Stimulated activated CD4-positive, alpha-beta T cell treated with anti-CD3 and anti-CD28 coated beads, Interleukin-2, amount 100 ng/mL, for 4 hours (primary cell): Measurements from ENCODE around the gene ANKRD1.
"Not testable (repeated sequence)": the region's sequence is repeated elsewhere in the genome, so short reads cannot be mapped to it uniquely, and the experiment has no call there.

Source experiments
- DNase-seq: peaks from one replicate; pipeline ENCODE4 v3.0.0-alpha.2; 2020; ENCODE audit warnings: low read depth

The ANKRD1 gene

GRCh38 chr10:90920986-90921666, at the start of gene ANKRD1:
TSS of gene ANKRD1 (minus strand) at chr10:90921087. CDS start at chr10:90921027, 60 bp downstream.
- DNase-seq, result no peak

- DNase-seq, result no peak
These were observed 49.2 kb upstream of the ANKRD1 start for GRCh38 chr10:90969947-90970673.

GRCh38 chr10:90969121-90969534, 48.2 kb upstream of the ANKRD1 start:
- no peak for DNase-seq

GRCh38 chr10:90968328-90969081, 47.6 kb upstream of the ANKRD1 start:
- no peak for DNase-seq

GRCh38 chr10:90967865-90968264, 47.0 kb upstream of the ANKRD1 start:
- no peak for DNase-seq

- DNase-seq, result no peak
These were observed 45.3 kb upstream of the ANKRD1 start for GRCh38 chr10:90966146-90966545.

GRCh38 chr10:90965720-90966119, 44.8 kb upstream of the ANKRD1 start:
- no peak for DNase-seq

GRCh38 chr10:90964781-90965465, 44.0 kb upstream of the ANKRD1 start:
- DNase-seq, result no peak

- DNase-seq, result no peak
These were observed 42.4 kb upstream of the ANKRD1 start for GRCh38 chr10:90963331-90963730.

GRCh38 chr10:90960355-90960814, 39.5 kb upstream of the ANKRD1 start:
- no peak for DNase-seq

GRCh38 chr10:90959826-90960225, 38.9 kb upstream of the ANKRD1 start:
- no peak for DNase-seq

GRCh38 chr10:90958781-90959180, 37.9 kb upstream of the ANKRD1 start:
- DNase-seq, result no peak

- DNase-seq, result no peak
These were observed 26.4 kb upstream of the ANKRD1 start for GRCh38 chr10:90947030-90947960.

GRCh38 chr10:90945491-90946070, 24.7 kb upstream of the ANKRD1 start:
- DNase-seq, result no peak

GRCh38 chr10:90944749-90945148, 23.9 kb upstream of the ANKRD1 start:
- DNase-seq, result no peak

GRCh38 chr10:90942980-90943379, 22.1 kb upstream of the ANKRD1 start:
- DNase-seq, result not testable (repeated sequence)

GRCh38 chr10:90939648-90940047, 18.8 kb upstream of the ANKRD1 start:
- no peak for DNase-seq

GRCh38 chr10:90939116-90939515, 18.2 kb upstream of the ANKRD1 start:
- DNase-seq, result no peak

GRCh38 chr10:90937645-90938258, 16.9 kb upstream of the ANKRD1 start:
- DNase-seq, result no peak

- DNase-seq, result no peak
These were observed 15.4 kb upstream of the ANKRD1 start for GRCh38 chr10:90936276-90936659.
